Omental fat pad (tissue), 4 donors: ENCODE data around the gene SPIC. TPM values are rescaled to one million over a fixed set of nuclear protein-coding genes. Genes with fewer than 3 reads are reported as not detected.
"Not testable (repeated sequence)": the region's sequence is repeated elsewhere in the genome, so short reads cannot be mapped to it uniquely, and the experiment has no call there.

Experiments
- ATAC-seq: fragments of 150-250 bp; one replicate; pipeline ENCODE4 v1.9.1; 2016; ENCODE audit warnings: mild to moderate bottlenecking, moderate library complexity; ENCODE audit not compliant: low FRiP score
- DNase-seq: peaks from one replicate; pipeline ENCODE4 v3.0.0-alpha.2; 2019; ENCODE audit warnings: low spot score
- CTCF ChIP-seq, 3 donors: fragments of 450-650 bp; IDR thresholded peaks; one replicate each; pipeline ENCODE4 v1.5.1; 2016 to 2017; ENCODE audit warnings: antibody characterized with exemption in 3 of 3, mild to moderate bottlenecking in 3 of 3, moderate library complexity in 2 of 3
- total RNA-seq, 4 donors: library from RNA; depleted of rRNA; stranded (reverse); fragments of >200 nt; gene quantifications; one replicate each; pipeline ENCODE4 v1.1.0, GENCODE V29; 2016

SPIC gene
- total RNA-seq, 4 donors from 2014 or later: not detected

- DNase-seq (no peak), ATAC-seq (no peak)
- no peak for TF ChIP-seq CTCF (IDR thresholded peaks at IDR 0.05)
Observed at GRCh38 chr12:101459642-101460346, 15.3 kb upstream of the SPIC start.

GRCh38 chr12:101468948-101469347, 6.2 kb upstream of the SPIC start:
- ATAC-seq (no peak), DNase-seq (no peak)
- TF ChIP-seq CTCF (IDR thresholded peaks at IDR 0.05): no peak

GRCh38 chr12:101470939-101471338, 4.2 kb upstream of the SPIC start:
- ATAC-seq (no peak), DNase-seq (no peak)
- no peak for TF ChIP-seq CTCF (IDR thresholded peaks at IDR 0.05)

GRCh38 chr12:101471878-101472277, 3.3 kb upstream of the SPIC start:
- ATAC-seq, DNase-seq: not testable (repeated sequence)

GRCh38 chr12:101474248-101474647, 888 bp upstream of the SPIC start:
- TF ChIP-seq CTCF (IDR thresholded peaks at IDR 0.05): no peak
- DNase-seq (no peak), ATAC-seq (no peak)

GRCh38 chr12:101475751-101476305, 692 bp downstream of the SPIC start:
- TF ChIP-seq CTCF (IDR thresholded peaks at IDR 0.05): no peak
- ATAC-seq (no peak), DNase-seq (no peak)

GRCh38 chr12:101480849-101481248, 5.7 kb downstream of the SPIC start:
- no peak for TF ChIP-seq CTCF (IDR thresholded peaks at IDR 0.05)
- no peak for ATAC-seq
- no peak for DNase-seq
